GM12878 (cell line): ENCODE measurements around the gene RBX1. TPM values are rescaled to one million over a fixed set of nuclear protein-coding genes. Genes with fewer than 3 reads are reported as not detected.

ENCODE experiments used
- EED ChIP-seq: sonication (generic); IDR thresholded peaks from 2 replicates; pipeline ENCODE4 v1.6.1; 2016; ENCODE audit warnings: antibody characterized with exemption, low read depth
- NFYA ChIP-seq: IDR thresholded peaks from 2 replicates; pipeline ENCODE4 v1.6.1; 2011; ENCODE audit warnings: low read depth, mild to moderate bottlenecking, low read length, improper control_type of control experiment, borderline replicate concordance
- NFYB ChIP-seq: IDR thresholded peaks from 2 replicates; pipeline ENCODE4 v1.6.1; 2011; ENCODE audit warnings: low read depth, mild to moderate bottlenecking, low read length, improper control_type of control experiment, moderate library complexity; ENCODE audit not compliant: insufficient read depth
- POLR2AphosphoS5 ChIP-seq: IDR thresholded peaks from 2 replicates; pipeline ENCODE4 v1.6.1; 2011; ENCODE audit warnings: mild to moderate bottlenecking, low read length, inconsistent platforms
- TBL1XR1 ChIP-seq: IDR thresholded peaks from 2 replicates; pipeline ENCODE4 v1.6.1; 2012; ENCODE audit warnings: low read depth, low read length, improper control_type of control experiment
- polyA plus RNA-seq, 11 experiments: library from polyadenylated mRNA; depleted of rRNA in 4 of 11; unstranded in 6 of 11; stranded (reverse) in 5 of 11; fragments of >200 nt; fragmentation: Nextera tagmentation in 4 of 11; fragmentation: Illumina TruSeq in 1 of 11; extraction: Ambion mirVana in 4 of 11; extraction: Trizol in 1 of 11; gene quantifications; 1 replicate in 1 of 11; 2 replicates in 10 of 11; pipeline versions ENCODE4 v1.2.1 to v1.2.3, GENCODE V29; 2011 to 2016; ENCODE audit warnings: inconsistent platforms in 2 of 11, missing spikeins in 2 of 11, low read depth in 1 of 11
- total RNA-seq, 4 experiments: library from RNA; depleted of rRNA in 3 of 4; stranded (reverse); fragments of >200 nt in 3 of 4; fragmentation: Illumina TruSeq in 1 of 4; extraction: Trizol in 1 of 4; gene quantifications; 2 replicates each; pipeline versions ENCODE4 v1.2.1 to v1.2.3, GENCODE V29; 2013 to 2021
- TF ChIP-seq, protein P1 (sequence below): fragments of 450-650 bp; IDR thresholded peaks from 2 replicates; pipeline ENCODE4 v1.6.1; 2017; ENCODE audit warnings: mild to moderate bottlenecking, moderate library complexity
- TF ChIP-seq, protein P2 (sequence below): fragments of 450-650 bp; IDR thresholded peaks from 2 replicates; pipeline ENCODE4 v1.6.1; 2018; ENCODE audit warnings: mild to moderate bottlenecking, low read depth, moderate library complexity; ENCODE audit not compliant: partially characterized antibody

Gene RBX1
- total and polyA plus RNA-seq, 10 of the 15 experiments (the other 5 are each of a cell fraction or from before 2014, with no cell fraction given): 71.2 to 468 (median 184) TPM

DNA sequence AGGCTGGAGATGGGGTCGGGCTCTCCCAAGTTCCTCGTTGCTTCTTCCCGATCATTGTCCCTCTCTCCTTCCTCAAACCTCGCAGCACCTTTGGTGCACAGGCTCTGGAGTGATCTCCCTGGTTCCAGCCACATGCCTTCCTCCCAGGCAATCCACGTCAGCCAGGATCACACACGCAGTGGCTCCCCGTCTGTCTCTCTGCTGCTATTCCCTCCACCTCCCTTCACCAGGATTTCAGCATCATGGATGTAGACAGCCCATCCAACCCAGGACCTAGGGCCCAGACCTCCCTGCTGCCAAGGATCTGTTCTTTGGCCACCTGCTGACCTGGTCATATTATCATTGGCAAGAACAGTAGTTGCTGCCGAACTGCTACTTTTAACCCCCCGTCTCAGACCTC lies 40.1 kb downstream of the RBX1 start (continued):
- TF ChIP-seq, protein P1, sequence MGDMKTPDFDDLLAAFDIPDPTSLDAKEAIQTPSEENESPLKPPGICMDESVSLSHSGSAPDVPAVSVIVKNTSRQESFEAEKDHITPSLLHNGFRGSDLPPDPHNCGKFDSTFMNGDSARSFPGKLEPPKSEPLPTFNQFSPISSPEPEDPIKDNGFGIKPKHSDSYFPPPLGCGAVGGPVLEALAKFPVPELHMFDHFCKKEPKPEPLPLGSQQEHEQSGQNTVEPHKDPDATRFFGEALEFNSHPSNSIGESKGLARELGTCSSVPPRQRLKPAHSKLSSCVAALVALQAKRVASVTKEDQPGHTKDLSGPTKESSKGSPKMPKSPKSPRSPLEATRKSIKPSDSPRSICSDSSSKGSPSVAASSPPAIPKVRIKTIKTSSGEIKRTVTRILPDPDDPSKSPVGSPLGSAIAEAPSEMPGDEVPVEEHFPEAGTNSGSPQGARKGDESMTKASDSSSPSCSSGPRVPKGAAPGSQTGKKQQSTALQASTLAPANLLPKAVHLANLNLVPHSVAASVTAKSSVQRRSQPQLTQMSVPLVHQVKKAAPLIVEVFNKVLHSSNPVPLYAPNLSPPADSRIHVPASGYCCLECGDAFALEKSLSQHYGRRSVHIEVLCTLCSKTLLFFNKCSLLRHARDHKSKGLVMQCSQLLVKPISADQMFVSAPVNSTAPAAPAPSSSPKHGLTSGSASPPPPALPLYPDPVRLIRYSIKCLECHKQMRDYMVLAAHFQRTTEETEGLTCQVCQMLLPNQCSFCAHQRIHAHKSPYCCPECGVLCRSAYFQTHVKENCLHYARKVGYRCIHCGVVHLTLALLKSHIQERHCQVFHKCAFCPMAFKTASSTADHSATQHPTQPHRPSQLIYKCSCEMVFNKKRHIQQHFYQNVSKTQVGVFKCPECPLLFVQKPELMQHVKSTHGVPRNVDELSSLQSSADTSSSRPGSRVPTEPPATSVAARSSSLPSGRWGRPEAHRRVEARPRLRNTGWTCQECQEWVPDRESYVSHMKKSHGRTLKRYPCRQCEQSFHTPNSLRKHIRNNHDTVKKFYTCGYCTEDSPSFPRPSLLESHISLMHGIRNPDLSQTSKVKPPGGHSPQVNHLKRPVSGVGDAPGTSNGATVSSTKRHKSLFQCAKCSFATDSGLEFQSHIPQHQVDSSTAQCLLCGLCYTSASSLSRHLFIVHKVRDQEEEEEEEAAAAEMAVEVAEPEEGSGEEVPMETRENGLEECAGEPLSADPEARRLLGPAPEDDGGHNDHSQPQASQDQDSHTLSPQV: no peak
- TF ChIP-seq, protein P2, sequence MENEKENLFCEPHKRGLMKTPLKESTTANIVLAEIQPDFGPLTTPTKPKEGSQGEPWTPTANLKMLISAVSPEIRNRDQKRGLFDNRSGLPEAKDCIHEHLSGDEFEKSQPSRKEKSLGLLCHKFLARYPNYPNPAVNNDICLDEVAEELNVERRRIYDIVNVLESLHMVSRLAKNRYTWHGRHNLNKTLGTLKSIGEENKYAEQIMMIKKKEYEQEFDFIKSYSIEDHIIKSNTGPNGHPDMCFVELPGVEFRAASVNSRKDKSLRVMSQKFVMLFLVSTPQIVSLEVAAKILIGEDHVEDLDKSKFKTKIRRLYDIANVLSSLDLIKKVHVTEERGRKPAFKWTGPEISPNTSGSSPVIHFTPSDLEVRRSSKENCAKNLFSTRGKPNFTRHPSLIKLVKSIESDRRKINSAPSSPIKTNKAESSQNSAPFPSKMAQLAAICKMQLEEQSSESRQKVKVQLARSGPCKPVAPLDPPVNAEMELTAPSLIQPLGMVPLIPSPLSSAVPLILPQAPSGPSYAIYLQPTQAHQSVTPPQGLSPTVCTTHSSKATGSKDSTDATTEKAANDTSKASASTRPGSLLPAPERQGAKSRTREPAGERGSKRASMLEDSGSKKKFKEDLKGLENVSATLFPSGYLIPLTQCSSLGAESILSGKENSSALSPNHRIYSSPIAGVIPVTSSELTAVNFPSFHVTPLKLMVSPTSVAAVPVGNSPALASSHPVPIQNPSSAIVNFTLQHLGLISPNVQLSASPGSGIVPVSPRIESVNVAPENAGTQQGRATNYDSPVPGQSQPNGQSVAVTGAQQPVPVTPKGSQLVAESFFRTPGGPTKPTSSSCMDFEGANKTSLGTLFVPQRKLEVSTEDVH: no peak
- TF ChIP-seq TBL1XR1 (no peak), EED (no peak), NFYB (no peak), POLR2AphosphoS5 (no peak), NFYA (no peak)
